LNCaP clone FGC (cell line): ENCODE results near the gene RAP1GAP2.

Experiments used
- DNase-seq: peaks from one replicate; pipeline ENCODE4 v3.0.0-alpha.2; 2011; ENCODE audit warnings: low read depth
- H3K4me3 ChIP-seq: 2 replicates; pipeline ENCODE4 v1.5.1; 2011; ENCODE audit warnings: mild to moderate bottlenecking, low read depth, low read length, control low read depth
- TF ChIP-seq, protein P1 (sequence below): IDR thresholded peaks from 2 replicates; pipeline ENCODE4 v1.5.1; 2012; ENCODE audit warnings: mild to moderate bottlenecking; ENCODE audit not compliant: control insufficient read depth, insufficient read depth; ENCODE audit errors: extremely low read depth

The RAP1GAP2 gene

DNA sequence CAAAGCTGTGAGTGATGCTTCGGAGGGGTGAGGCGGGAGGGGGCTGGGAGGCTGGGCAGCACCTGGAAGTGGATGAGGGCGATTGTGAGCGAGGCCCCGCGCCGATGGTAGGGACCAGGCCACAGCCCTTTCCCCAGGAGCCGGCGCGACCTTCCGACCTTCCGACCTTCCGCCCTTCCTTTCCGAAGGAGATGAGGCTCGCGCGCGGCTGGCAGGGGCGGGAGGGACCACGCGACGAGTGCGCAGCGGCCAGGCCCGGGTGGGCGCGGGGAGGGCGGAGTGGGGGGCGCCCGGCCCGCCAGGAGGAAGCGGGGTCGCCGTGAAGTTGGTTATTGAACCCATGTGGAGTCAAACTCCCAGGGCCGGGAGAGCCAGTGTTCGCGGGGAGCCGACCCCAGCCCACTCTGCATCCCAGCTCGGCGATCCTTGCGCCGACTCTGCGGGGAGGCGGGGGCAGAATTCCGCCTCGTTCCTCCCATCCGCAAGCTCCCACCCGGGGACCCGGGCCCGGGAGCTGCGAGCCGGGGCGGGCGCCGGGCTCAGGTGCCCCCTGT, 56.6 kb downstream of the RAP1GAP2 start:
- TF ChIP-seq, protein P1, sequence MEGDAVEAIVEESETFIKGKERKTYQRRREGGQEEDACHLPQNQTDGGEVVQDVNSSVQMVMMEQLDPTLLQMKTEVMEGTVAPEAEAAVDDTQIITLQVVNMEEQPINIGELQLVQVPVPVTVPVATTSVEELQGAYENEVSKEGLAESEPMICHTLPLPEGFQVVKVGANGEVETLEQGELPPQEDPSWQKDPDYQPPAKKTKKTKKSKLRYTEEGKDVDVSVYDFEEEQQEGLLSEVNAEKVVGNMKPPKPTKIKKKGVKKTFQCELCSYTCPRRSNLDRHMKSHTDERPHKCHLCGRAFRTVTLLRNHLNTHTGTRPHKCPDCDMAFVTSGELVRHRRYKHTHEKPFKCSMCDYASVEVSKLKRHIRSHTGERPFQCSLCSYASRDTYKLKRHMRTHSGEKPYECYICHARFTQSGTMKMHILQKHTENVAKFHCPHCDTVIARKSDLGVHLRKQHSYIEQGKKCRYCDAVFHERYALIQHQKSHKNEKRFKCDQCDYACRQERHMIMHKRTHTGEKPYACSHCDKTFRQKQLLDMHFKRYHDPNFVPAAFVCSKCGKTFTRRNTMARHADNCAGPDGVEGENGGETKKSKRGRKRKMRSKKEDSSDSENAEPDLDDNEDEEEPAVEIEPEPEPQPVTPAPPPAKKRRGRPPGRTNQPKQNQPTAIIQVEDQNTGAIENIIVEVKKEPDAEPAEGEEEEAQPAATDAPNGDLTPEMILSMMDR, result no peak
- H3K4me3 ChIP-seq, result no peak overlapping the region
- no peak for DNase-seq

DNA sequence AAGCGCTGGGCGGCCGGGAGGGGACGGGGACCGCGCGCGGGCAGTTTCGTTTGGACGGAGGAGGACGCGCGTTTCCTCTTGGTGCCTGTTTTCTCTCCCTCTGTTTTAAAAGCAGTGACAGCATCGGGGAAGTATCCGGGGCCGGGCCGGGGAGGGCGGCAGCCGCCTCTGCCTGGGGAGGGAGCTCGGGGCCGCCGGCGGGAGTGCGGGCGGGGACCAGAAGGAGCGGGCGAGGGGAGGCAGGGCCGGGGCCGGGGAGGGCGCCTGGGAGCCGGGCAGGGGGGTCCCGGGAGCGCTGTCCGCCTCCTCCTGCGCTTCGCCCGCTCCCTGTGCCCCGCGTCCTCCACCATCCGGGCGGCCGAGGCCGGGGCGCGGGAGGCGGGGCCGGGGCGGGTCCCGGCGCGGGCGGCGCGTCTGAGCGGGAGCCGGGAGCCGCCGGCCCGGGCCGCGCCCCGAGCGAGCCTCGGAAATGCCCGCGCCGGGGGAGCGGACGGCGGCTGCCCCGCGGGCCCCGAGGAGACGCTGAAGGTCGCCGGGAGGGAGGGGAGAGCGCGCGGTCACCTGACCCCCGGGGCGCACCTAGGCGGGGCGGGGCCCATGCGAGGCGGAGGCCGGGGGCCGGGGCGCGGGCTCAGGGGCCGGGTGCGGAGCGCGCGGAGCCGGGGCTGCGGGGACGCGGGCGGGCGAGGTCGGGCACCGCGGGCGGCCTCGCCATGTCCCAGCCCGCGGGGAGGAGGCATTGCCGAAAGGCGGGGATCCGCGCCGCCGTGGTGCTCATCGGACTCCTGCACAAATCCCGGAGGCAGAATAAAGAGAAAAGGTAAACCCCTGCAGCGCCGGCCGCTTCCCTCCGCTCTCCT, 57.3 kb downstream of the RAP1GAP2 start:
- no peak for DNase-seq
- peak overlapping the region; percentile 68 for H3K4me3 ChIP-seq
- TF ChIP-seq, protein P1, result no peak

DNA sequence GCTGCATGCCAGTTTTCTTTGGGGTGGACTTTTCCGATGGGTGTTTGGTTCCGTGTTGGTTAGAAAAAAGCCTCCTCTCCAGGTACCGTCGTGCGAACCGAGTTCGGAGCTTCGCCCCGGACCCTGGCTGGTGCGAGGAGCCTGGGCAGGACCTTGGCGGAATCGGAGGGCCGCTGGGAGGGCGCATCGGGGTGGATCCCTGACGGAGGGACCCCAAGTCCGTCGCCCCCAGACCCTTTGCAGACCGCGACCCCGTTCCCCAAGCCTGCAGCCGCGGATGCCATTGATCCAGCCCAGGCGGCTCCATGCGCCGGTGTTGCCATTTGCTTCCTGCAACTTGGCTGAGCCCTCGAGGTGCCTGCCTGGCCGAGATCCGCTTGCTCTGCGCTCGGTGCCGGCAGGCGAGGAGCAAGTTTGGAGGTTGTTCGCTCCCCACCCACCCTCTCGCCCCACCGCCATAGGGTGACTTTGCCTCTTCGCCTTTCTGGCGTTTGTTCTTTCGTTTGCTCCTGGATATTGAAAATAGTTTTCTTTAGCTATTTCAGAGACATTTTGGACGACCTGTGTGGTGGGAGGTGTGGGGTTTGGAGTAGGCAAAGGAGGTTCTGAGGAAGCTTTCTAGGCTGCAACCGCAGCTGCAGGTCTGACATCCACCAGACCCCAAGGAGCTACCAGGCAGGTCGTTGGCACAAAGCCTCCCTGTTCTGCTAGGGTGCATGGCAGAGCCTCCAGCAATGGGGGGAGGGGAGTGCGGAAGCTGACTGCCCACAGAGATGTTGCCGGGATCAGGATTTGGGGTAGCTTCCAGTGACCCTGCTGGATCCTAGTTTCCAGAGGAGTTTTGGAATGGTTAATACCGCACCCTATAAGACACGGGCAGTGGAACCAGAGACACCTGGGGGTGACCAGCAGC, 58.2 kb downstream of the RAP1GAP2 start:
- TF ChIP-seq, protein P1, result no peak
- no peak for DNase-seq
- peak overlapping the region; percentile 68 for H3K4me3 ChIP-seq

DNA sequence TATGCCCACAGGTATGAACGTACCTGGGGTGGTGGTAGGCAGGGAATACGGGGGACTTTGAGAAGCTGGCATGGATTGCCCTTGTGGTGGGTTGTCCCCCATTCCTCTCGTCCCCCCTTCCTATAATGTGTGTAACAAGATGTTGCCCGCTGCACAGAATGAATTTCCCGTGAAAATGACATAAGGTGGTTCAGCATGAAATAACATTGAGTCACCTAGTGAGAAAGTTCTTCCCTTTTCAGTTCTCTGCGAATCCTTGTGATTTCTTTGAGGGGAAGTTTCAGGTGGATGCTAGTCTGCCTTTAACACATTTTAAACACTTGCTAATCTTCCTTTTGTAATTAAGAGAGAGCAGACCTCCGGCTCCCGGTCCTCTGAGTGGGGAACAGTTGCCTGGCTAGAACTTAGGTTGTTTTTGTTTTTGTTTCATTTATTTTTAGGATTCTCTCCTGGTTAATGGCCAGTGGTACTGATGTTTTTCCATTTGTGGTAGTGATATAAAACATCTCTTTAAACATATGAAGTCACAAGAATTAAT, 58.9 kb downstream of the RAP1GAP2 start:
- TF ChIP-seq, protein P1, result no peak
- H3K4me3 ChIP-seq, result peak overlapping the region; percentile 68
- no peak for DNase-seq

DNA sequence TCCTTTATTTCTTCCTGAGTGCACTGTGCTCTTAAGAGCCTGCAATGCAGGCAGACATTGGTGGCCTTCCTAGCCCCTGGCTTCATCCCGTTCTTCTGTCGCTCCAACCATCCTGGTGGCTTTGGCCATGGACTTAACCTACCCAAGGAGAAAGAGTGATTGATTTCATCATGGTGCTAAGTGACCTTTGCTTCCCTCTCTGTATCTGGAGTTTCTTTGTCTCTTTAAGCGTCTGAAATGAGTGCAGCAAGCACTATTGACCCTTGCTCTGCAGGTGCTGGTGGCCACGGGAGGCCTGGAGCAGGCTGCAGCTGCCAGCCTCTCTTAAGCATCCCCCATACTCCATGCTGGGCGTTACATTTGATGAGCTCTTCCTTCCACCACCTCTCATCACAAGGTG, 60.5 kb downstream of the RAP1GAP2 start:
- no peak overlapping the region for H3K4me3 ChIP-seq
- TF ChIP-seq, protein P1, result no peak
- no peak for DNase-seq

DNA sequence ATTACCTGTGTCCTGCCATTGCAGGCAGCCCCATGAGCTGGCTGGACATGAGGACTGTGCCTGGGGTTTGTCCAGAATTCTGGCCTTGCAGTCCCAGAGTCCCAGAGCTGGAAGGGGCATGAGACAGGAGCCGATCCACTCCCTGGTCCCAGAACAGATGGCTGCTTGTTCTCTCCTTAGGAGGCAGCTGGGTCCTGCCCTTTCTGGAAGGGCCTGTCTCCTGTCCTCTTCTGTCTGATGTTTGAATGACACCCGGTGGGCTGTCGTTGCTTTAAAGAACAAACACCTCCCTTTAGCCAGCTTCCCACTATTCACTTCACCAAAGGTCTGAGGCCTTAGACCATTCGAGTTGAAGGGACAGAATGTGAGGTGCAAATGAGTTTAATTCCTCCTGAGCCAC, 63.8 kb downstream of the RAP1GAP2 start:
- no peak for DNase-seq
- H3K4me3 ChIP-seq, result no peak overlapping the region

More for the DNA sequence above, 63.8 kb downstream of the RAP1GAP2 start:
- TF ChIP-seq, protein P1, result no peak
